HEK293 (cell line): ENCODE results near the gene LHFPL3.

Experiments
- CTCF ChIP-seq: fragments of 450-650 bp; formaldehyde crosslinking; IDR thresholded peaks from 2 replicates; pipeline ENCODE4 v1.5.1; 2016; ENCODE audit warnings: missing biosample characterization, missing genetic modification characterization
- GLIS2 ChIP-seq: fragments of 450-650 bp; formaldehyde crosslinking; IDR thresholded peaks from 2 replicates; pipeline ENCODE4 v1.5.1; 2016; ENCODE audit warnings: missing biosample characterization, missing genetic modification characterization
- OSR2 ChIP-seq: fragments of 450-650 bp; formaldehyde crosslinking; IDR thresholded peaks from 2 replicates; pipeline ENCODE4 v1.5.1; 2016; ENCODE audit warnings: missing biosample characterization, missing genetic modification characterization
- PRDM2 ChIP-seq: fragments of 450-650 bp; formaldehyde crosslinking; IDR thresholded peaks from 2 replicates; pipeline ENCODE4 v1.5.1; 2016; ENCODE audit warnings: missing biosample characterization, missing genetic modification characterization, borderline replicate concordance
- RBAK ChIP-seq: fragments of 450-650 bp; formaldehyde crosslinking; IDR thresholded peaks from 2 replicates; pipeline ENCODE4 v1.5.1; 2016; ENCODE audit warnings: missing biosample characterization, missing genetic modification characterization
- ZNF146 ChIP-seq: fragments of 450-650 bp; formaldehyde crosslinking; IDR thresholded peaks from 2 replicates; pipeline ENCODE4 v1.5.1; 2016; ENCODE audit warnings: missing biosample characterization, missing genetic modification characterization
- ZNF221 ChIP-seq: fragments of 450-650 bp; formaldehyde crosslinking; IDR thresholded peaks from 2 replicates; pipeline ENCODE4 v1.5.1; 2017; ENCODE audit warnings: missing biosample characterization, missing genetic modification characterization, borderline replicate concordance
- ZNF239 ChIP-seq: fragments of 450-650 bp; formaldehyde crosslinking; IDR thresholded peaks from 2 replicates; pipeline ENCODE4 v1.5.1; 2016; ENCODE audit warnings: missing biosample characterization, missing genetic modification characterization
- ZNF350 ChIP-seq: fragments of 450-650 bp; formaldehyde crosslinking; IDR thresholded peaks from 2 replicates; pipeline ENCODE4 v1.5.0; 2017; ENCODE audit warnings: missing biosample characterization, mild to moderate bottlenecking, missing genetic modification characterization
- ZNF558 ChIP-seq: fragments of 450-650 bp; formaldehyde crosslinking; IDR thresholded peaks from 2 replicates; pipeline ENCODE4 v1.5.1; 2016; ENCODE audit warnings: missing biosample characterization, missing genetic modification characterization
- ZNF639 ChIP-seq: fragments of 450-650 bp; formaldehyde crosslinking; IDR thresholded peaks from 2 replicates; pipeline ENCODE4 v1.5.1; 2016; ENCODE audit warnings: missing biosample characterization, missing genetic modification characterization
- ZNF654 ChIP-seq: fragments of 450-650 bp; formaldehyde crosslinking; IDR thresholded peaks from 2 replicates; pipeline ENCODE4 v1.5.1; 2016; ENCODE audit warnings: low read depth, missing biosample characterization, missing genetic modification characterization
- ZSCAN16 ChIP-seq: fragments of 450-650 bp; formaldehyde crosslinking; IDR thresholded peaks from 2 replicates; pipeline ENCODE4 v1.5.1; 2016; ENCODE audit warnings: missing biosample characterization, missing genetic modification characterization
- TF ChIP-seq, protein P1 (sequence below): fragments of 450-650 bp; formaldehyde crosslinking; IDR thresholded peaks from 2 replicates; pipeline ENCODE4 v1.5.1; 2016; ENCODE audit warnings: missing biosample characterization, missing genetic modification characterization

DNA sequence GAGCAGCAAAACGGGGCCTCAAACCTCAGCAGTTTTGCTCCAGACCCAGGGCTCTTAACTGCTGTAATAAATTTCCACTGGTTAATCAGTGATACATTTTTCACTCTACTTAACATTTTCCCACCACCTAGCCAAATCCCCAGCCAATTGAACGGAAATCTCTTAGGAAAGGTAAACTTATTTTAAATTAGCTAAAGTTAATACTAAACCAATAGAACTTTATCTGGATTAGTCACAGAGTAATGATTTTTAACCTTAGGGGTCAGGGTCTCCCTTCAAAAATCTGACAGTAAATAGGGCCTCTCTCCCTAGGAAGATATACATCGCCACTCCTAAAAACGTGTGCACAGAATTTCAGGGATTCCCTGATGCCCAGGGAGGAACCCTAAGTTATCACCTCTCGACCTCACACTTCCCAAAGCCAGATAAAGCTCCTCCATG, 598.2 kb downstream of the LHFPL3 start:
- TF ChIP-seq CTCF (tag by site-specific recombination) (no peak), ZNF221 (no peak), ZNF654 (tag by site-specific recombination) (no peak), ZNF639 (tag by site-specific recombination) (no peak), ZNF239 (tag by site-specific recombination) (no peak), ZNF146 (tag by site-specific recombination) (no peak), ZSCAN16 (tag by site-specific recombination) (no peak), GLIS2 (tag by site-specific recombination) (no peak), ZNF558 (tag by site-specific recombination) (no peak), OSR2 (no peak), RBAK (tag by site-specific recombination) (no peak), ZNF350 (tag by site-specific recombination) (no peak), PRDM2 (tag by site-specific recombination) (no peak)
- TF ChIP-seq, protein P1, sequence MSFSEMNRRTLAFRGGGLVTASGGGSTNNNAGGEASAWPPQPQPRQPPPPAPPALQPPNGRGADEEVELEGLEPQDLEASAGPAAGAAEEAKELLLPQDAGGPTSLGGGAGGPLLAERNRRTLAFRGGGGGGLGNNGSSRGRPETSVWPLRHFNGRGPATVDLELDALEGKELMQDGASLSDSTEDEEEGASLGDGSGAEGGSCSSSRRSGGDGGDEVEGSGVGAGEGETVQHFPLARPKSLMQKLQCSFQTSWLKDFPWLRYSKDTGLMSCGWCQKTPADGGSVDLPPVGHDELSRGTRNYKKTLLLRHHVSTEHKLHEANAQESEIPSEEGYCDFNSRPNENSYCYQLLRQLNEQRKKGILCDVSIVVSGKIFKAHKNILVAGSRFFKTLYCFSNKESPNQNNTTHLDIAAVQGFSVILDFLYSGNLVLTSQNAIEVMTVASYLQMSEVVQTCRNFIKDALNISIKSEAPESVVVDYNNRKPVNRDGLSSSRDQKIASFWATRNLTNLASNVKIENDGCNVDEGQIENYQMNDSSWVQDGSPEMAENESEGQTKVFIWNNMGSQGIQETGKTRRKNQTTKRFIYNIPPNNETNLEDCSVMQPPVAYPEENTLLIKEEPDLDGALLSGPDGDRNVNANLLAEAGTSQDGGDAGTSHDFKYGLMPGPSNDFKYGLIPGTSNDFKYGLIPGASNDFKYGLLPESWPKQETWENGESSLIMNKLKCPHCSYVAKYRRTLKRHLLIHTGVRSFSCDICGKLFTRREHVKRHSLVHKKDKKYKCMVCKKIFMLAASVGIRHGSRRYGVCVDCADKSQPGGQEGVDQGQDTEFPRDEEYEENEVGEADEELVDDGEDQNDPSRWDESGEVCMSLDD (tag by site-specific recombination), result no peak
